ES-I3 (cell line): ENCODE data around the gene OR2AG2.

Experiments used
- H3K36me3 ChIP-seq: 2 replicates; pipeline ENCODE4 v1.6.1; 2013; ENCODE audit warnings: mild to moderate bottlenecking, low read length, control low read depth, moderate library complexity; ENCODE audit not compliant: insufficient read depth
- H3K4me1 ChIP-seq: 2 replicates; pipeline ENCODE4 v1.6.1; 2013; ENCODE audit warnings: mild to moderate bottlenecking, control low read depth, low read length; ENCODE audit not compliant: insufficient read depth
- H3K9ac ChIP-seq: 2 replicates; pipeline ENCODE4 v1.6.1; 2013; ENCODE audit warnings: low read depth, mild to moderate bottlenecking, low read length, moderate library complexity
- H3K9me3 ChIP-seq: 2 replicates; pipeline ENCODE4 v1.6.1; 2013; ENCODE audit warnings: mild to moderate bottlenecking, low read length, moderate library complexity; ENCODE audit not compliant: control insufficient read depth, insufficient read depth

OR2AG2 gene

GRCh38 chr11:6755303-6755952 is 16.3 kb downstream of the OR2AG2 start:
- Histone ChIP-seq H3K9ac (no peak overlapping the region; the same call in 1 of the 2 replicates), H3K9me3 (no peaks in the 10 kb centered on the region), H3K4me1 (no peaks in the 10 kb centered on the region), H3K36me3 (no peaks in the 10 kb centered on the region)

- Histone ChIP-seq H3K9ac (no peak overlapping the region), H3K36me3 (no peaks in the 10 kb centered on the region), H3K9me3 (no peaks in the 10 kb centered on the region), H3K4me1 (no peaks in the 10 kb centered on the region)
These were observed 24.6 kb downstream of the OR2AG2 start for GRCh38 chr11:6747097-6747668.

GRCh38 chr11:6746626-6747025 is 25.1 kb downstream of the OR2AG2 start:
- Histone ChIP-seq H3K9me3 (no peaks in the 10 kb centered on the region), H3K4me1 (no peaks in the 10 kb centered on the region), H3K9ac (no peak overlapping the region), H3K36me3 (no peaks in the 10 kb centered on the region)

- Histone ChIP-seq H3K4me1 (no peaks in the 10 kb centered on the region), H3K36me3 (no peaks in the 10 kb centered on the region), H3K9me3 (no peaks in the 10 kb centered on the region), H3K9ac (no peak overlapping the region)
These were observed 25.6 kb downstream of the OR2AG2 start for GRCh38 chr11:6746086-6746618.

GRCh38 chr11:6745465-6746015 is 26.2 kb downstream of the OR2AG2 start:
- H3K9me3 ChIP-seq, result no peaks in the 10 kb centered on the region
- H3K36me3 ChIP-seq, result no peaks in the 10 kb centered on the region
- H3K9ac ChIP-seq, result no peak overlapping the region
- H3K4me1 ChIP-seq, result no peaks in the 10 kb centered on the region

GRCh38 chr11:6745018-6745417 is 26.8 kb downstream of the OR2AG2 start:
- Histone ChIP-seq H3K9ac (no peak overlapping the region), H3K36me3 (no peaks in the 10 kb centered on the region), H3K9me3 (no peaks in the 10 kb centered on the region), H3K4me1 (no peaks in the 10 kb centered on the region)

- H3K36me3 ChIP-seq, result no peaks in the 10 kb centered on the region
- H3K4me1 ChIP-seq, result no peaks in the 10 kb centered on the region
- H3K9me3 ChIP-seq, result no peaks in the 10 kb centered on the region
- no peak overlapping the region for H3K9ac ChIP-seq
These were observed 29.5 kb downstream of the OR2AG2 start for GRCh38 chr11:6742260-6742659.

- H3K36me3 ChIP-seq, result no peaks in the 10 kb centered on the region
- H3K4me1 ChIP-seq, result no peaks in the 10 kb centered on the region
- no peak overlapping the region for H3K9ac ChIP-seq
- H3K9me3 ChIP-seq, result no peaks in the 10 kb centered on the region
These were observed 33.2 kb downstream of the OR2AG2 start for GRCh38 chr11:6738590-6738989.

- Histone ChIP-seq H3K9me3 (no peaks in the 10 kb centered on the region), H3K4me1 (no peaks in the 10 kb centered on the region), H3K36me3 (no peaks in the 10 kb centered on the region), H3K9ac (no peak overlapping the region; the same call in 1 of the 2 replicates)
These were observed 33.8 kb downstream of the OR2AG2 start for GRCh38 chr11:6737872-6738466.

GRCh38 chr11:6736495-6737121 is 35.2 kb downstream of the OR2AG2 start:
- no peaks in the 10 kb centered on the region for H3K9me3 ChIP-seq
- no peaks in the 10 kb centered on the region for H3K36me3 ChIP-seq
- no peaks in the 10 kb centered on the region for H3K4me1 ChIP-seq
- H3K9ac ChIP-seq, result no peak overlapping the region

- no peaks in the 10 kb centered on the region for H3K4me1 ChIP-seq
- no peak overlapping the region for H3K9ac ChIP-seq
These were observed 36.5 kb downstream of the OR2AG2 start for GRCh38 chr11:6735306-6735705.

GRCh38 chr11:6734616-6735015 is 37.2 kb downstream of the OR2AG2 start:
- Histone ChIP-seq H3K9me3 (no peaks in the 10 kb centered on the region), H3K4me1 (no peaks in the 10 kb centered on the region), H3K9ac (no peak overlapping the region)

More at GRCh38 chr11:6735306-6735705, 36.5 kb downstream of the OR2AG2 start:
- Histone ChIP-seq H3K9me3 (no peaks in the 10 kb centered on the region), H3K36me3 (no peaks in the 10 kb centered on the region)

GRCh38 chr11:6733326-6734275 is 38.2 kb downstream of the OR2AG2 start:
- H3K9me3 ChIP-seq, result no peaks in the 10 kb centered on the region
- no peak overlapping the region for H3K9ac ChIP-seq
- no peaks in the 10 kb centered on the region for H3K4me1 ChIP-seq
- H3K36me3 ChIP-seq, result no peaks in the 10 kb centered on the region

More at GRCh38 chr11:6734616-6735015, 37.2 kb downstream of the OR2AG2 start:
- H3K36me3 ChIP-seq, result no peaks in the 10 kb centered on the region
